RCC 7860 (cell line): Measurements from ENCODE around the gene CPT1B.
"Not testable (repeated sequence)": the region's sequence is repeated elsewhere in the genome, so short reads cannot be mapped to it uniquely, and the experiment has no call there.

Experiments
- DNase-seq: peaks from one replicate; pipeline ENCODE4 v3.0.0-alpha.2; 2015; ENCODE audit warnings: low spot score
- FAIRE-seq: peaks from 2 replicates; lab custom pipeline; 2012; peaks lifted over from hg19 to GRCh38; lab: Jason Lieb, UNC

Gene CPT1B

DNA sequence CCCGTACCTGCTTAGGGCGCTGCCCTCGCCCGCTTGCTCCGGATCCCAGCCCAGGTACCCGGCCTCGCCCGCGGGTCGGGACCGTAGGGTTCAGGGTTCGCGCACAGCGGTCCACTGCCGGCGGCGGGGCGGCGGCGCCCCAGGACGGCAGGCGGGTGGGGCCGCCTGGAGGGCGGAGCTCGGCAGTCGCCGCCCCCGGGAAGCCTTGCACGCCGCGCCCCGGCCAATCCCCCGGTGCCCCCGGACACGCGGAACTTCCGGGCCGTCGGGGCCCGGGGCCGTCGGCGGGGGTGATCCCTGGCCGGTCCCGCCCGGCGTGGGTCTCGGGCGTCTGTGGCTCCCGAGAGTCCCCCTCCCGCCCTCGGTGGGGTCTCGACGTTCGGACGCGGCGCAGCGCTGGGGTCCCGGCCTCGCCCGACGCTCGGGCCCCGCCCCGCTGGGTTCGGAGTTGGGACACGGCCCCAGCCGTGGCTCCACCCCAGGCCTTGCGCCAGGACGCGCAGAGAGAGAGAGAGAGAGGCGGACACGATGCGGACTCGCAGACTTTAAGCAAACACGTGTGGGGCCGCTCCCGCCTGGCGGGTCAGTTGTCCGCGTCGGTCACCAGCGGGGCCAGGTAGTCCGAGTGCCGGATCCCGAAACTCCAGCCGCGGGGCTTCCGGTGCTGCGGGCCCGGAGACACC, 48.2 kb downstream of the CPT1B start, which contains the start of gene TYMP:
Gene TYMP, minus strand, starts transcription at position 116 of the 683 bp plus-strand sequence. CDS start 303 bp downstream, outside the sequence.
- FAIRE-seq (no peak), DNase-seq (no peak)

DNA sequence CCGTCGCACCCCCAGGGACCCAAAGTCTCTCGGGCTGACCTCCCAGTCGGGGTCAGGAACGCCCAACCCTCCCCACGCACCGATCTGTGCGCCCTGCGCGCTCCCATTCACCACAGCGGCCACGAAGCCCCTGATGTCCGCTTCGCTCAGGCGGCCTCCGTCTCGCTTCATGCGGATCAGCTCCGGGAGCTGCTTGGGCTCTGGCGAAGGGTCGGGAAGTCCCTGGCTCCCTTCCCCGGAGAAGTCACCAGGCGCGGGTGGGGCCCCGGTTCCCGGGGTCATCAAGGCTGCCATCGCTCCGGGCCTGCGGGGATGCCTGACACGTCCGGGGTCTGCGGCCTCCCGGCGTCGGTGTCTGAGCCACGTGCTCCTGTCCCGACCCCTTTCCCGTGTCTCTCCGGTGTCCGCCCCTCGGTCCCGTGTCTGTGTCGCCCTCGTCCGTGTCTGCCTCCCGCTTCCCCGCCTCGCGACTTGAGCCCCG, 48.8 kb downstream of the CPT1B start:
- no peak for DNase-seq
- FAIRE-seq = no peak

DNA sequence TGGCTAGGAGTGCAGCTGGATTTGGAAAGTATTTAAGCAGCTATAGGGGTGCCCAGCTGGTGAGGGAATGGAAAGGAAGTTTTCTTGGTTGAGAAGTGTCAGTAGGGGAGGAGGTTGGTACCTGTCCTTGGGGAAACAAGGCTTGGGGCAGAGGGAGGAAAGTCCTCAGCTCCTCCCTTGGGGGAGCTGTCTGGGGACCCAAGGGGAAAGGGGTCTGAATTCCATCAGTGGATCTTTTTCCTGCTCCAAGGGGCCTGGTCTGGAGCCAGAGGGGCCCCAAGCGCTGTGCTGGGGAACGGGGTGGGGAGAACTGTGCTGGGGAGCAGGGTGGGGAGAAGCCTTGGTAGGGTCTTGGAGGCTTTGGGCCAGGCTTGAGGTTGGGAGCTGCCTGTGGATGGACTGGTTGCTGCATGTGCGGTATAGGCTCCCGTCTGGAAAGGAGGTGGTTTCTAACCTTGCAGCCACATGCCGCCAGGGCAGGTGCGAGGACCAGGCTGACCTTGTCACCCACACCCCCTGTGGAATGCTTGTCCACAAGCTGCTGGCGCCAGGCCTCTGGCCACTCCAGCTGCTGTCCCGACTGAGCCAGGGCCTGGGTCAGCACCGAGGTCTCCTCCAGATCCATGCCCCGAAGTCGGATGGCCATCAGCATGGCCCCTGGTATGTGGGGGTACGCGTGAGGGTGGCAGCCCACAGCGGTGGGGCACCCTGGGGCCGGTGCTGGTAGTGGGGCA, 49.4 kb downstream of the CPT1B start:
- FAIRE-seq = no peak
- DNase-seq = no peak

DNA sequence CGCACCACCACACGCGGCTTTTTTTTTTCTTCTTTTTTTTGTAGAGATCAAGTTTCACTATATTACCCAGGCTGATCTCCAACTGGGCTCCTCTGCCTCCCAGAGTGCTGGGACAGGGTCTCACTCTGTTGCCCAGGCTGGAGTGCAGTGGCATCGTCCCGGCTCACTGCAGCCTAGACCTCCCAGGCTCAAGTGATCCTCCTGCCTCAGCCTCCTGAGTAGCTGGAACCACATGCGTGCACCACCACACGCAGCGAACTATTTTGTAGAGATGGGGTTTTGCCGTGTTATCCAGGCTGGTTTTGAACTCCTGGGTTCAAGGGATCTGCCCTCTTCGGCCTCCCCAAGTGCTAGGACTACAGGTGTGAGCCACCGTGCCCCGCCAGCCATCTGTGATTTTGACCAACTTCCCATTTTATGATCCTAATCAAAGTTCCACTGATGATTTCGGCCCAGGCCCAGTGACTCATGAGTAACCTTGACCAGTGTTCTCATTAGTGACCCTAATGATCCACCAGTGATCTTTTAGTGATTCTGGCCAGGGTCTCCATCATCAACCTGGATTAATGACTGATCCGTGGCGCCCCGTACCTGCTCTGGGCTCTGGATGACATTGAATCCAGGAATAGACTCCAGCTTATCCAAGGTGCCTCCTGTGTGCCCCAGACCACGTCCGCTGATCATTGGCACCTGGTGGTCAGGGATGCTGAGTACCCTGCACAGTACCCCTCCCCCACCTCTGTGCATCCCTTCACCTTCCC, 50.1 kb downstream of the CPT1B start:
- no peak for FAIRE-seq

DNA sequence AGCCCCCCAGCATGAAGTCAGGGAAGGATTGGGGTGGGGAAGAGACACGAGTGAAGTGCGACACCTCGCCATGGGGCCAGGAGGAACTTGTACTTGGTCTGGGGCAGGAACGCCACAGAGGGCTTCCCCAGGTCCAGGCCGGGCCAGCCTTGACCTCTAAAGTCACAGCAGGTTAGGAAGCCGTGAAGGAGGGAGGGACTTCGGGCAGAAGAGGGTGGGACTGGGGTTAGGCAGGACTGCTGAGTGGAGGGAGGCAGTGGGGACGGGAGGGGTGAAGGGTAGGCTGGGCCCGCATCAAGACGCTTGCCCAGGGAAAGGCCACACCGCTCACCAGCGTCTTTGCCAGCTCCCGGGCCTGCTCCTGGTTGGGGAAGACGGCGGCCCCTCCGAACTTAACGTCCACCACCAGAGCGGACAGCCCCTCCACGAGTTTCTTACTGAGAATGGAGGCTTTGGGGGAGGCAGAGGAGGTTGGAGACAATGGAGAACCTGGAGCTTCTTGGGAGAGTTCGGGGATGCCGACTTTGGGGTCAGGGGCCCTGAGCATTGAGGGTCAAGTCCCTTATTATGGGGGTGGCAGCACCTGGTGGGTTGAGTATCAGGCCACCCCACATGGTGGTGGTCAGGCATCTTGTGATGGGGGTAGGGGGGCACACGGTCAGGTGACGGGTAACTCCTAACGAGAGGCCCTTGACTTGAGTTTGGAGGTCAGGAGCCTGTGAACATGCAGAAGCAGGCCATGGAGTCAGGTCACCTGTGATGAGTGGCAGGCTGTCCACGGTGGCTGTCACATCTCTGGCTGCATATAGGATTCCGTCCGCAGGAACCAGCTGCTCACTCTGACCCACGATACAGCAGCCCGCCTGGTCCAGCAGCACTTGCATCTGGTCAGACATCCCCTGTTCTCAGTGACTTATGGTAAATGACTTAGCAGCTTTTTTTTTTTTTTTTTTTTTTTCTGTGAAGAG, 51.1 kb downstream of the CPT1B start:
- FAIRE-seq (no peak), DNase-seq (peak; percentile 25)

More for the DNA sequence above, 50.1 kb downstream of the CPT1B start:
- no peak for DNase-seq

DNA sequence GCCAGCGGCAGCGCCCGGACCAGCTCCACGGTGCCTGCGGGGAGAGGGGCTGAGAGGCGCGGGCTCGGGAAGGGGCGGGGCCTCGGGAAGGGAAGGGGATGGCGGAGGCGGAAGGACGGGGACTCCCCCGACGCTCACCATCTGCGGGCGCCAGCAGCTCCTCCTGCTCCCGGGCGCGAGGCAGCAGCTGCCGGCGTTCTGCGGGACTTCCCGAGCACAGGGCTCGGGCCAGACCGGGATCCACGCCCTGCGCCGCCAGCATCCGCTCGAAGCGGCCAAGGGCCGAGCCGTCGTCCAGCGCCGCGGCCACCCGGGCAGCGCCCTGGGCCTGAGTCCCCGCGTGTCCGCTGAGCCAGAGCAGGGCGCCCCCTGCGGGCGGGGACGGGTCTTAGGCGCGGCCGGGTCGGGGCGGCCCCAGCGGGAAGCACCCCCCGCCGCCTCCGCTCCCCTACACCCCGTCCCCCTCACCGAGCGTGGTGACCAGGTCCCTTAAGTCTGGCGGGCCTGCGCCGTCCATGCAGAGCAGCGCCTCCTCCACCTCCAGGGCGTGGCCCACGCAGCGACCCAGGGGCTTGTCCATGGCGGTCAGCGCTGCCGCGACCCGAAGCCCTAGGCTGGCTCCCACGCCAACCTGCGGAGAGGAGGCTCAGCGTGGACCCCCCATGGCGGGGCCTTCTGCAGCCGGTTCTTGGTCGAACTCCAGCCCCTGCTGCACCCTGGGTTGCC, 52.0 kb downstream of the CPT1B start:
- DNase-seq (peak; percentile 51), FAIRE-seq (no peak)

DNA sequence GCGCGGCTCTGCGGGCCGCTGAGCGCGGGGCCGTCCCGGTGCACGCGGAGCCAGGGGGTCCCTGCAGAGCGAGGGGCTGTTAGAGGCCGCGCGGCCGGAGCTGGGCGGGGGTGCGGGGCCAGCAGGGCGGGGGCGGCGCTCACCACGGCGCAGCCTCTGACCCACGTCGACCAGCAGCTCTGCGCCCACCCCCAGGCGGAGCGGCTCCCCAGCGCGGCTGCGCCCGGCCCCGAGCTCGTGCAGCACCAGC, 52.4 kb downstream of the CPT1B start:
- DNase-seq (no peak), FAIRE-seq (no peak)

DNA sequence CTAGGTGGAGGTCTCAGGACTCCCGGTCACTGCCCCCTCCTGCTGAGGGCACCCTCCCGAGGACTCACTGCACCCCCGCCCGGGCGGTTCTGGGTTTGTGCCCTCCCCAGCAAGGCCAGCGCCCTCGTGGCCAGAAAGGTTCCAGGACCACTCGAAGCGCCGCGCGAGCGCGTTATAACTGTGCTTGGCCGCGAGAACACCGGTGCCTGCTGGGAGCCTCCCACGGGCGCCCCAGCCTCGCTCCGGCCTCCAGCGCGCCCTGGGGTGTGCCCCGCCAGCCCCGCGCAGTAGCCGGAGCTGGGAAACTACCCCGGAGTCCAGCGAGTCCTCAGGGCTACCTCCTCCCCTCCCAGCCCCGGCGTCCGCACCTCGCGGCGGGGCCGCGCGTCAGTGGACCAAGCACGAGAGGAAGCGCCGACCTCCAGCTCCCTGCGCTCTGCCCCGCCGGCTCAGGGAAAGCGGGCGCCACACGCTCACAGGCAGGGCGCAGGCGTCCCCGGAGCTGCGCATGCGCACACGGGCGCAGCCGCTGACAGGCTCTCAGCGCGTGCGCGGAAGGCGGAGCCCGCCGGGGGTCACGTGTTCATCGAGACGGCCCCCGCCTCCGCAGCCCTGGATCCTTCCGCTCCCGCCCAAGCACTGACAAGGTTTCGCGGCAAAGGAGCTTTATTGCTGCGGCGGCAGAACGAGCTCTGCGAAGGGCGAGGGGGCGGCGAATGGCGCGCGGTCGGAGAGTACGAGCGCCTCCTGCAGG, 52.9 kb downstream of the CPT1B start, which contains the start of gene SCO2:
Gene SCO2, minus strand, starts transcription at position 495 of the 754 bp plus-strand sequence. CDS start 1,187 bp downstream, outside the sequence.
- DNase-seq = peak; percentile 91
- FAIRE-seq = no peak

DNA sequence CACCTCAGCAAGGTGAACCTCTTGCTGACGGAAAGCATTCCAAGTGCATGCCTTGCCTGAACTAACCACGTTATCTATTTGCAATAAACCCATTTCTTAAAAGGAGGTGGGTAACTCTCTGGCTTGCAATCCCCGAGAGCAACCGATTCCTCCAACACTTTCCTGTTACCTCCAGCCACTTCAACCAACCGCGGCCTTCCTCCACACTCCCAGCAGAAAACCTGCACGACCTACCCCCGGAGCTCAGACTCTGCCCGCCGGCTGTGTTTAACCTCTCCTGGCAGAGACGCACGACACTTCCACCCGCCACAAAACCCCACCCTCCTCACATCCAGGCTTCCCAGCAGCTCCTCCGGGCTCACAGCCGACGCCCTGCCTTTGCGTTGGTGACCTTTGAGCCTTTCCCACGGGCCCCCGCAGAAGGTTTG, 53.5 kb downstream of the CPT1B start:
- DNase-seq = no peak
- FAIRE-seq = no peak

DNA sequence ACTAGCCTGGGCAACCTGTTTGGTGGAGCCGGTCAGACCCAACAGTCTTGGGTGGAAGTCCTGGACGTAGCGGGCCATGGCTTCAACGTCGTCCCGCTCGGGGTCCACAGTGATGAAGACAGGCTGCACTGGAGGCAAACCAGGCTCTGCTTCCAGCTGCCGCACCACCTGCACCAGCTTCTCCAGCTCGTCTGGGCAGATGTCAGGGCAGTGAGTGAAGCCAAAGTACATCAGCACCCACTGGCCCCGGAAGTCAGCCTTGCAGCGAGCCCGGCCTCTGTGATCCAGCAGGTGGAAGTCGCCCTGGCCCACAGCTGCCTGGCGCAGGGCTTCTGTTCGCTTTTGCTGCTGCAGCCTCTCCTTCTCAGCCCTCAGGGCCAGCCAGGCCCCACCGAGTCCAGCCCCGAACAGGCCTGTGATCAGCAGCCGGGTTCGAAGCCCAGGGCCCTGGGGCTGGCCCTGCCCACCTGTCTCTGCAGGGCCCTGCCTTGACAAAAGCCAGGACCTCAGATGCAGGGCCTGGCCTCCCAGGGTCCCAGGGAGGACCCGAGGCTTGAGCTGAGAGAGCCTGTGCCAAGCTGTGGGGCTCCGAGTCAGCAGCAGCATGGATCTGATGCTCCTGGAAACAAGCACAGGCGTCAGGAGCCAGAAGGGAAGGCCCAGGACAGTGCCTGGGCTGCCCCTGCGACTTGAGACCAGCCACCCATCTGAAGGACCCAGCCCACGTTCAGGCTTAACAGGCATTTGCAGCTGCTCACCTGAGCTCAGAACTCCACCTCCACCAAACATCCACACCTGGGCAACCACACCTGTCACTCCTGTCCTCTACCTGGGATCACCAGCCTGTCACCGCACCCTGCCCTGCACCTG, 54.2 kb downstream of the CPT1B start:
- FAIRE-seq = no peak
- DNase-seq = no peak

DNA sequence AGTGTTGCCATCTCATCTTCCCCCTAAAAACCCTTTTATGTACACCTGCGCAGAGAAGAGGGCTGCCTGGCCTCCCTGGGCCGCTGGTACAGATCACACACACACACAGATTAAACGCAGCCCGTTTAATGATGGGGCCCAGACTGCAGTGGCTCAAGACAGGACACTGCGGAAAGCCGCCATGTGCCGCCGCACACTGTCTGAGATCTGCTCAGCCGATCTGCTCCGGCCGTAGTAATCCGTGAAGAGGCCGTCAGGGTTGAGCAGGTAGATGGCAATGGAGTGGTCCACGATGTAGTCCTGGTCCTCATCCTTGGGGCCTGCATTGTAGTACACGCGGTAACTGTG, 54.8 kb downstream of the CPT1B start:
- FAIRE-seq = no peak
- no peak for DNase-seq

DNA sequence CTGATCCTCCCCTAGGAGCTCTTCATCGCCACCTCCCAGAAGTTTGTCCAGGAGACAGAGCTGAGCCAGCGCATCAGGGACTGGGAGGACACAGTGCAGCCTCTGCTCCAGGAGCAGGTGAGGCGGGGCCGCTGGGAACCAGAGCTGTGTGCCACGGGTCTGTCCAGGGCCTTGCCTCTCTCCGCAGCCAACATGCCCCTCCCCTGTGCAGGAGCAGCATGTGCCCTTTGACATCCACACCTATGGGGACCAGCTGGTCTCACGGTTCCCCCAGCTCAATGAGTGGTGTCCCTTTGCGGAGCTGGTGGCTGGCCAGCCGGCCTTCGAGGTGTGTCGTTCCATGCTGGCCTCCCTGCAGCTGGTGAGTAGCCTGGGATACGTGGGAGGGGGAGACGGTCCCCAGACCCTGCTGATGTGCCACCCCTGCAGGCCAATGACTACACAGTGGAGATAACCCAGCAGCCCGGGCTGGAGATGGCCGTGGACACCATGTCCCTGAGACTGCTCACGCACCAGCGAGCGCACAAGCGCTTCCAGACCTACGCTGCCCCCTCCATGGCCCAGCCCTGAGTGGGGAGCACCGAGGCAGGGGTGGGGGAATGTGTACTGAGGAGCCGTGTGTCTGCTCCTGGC, 55.3 kb downstream of the CPT1B start:
- FAIRE-seq (no peak), DNase-seq (no peak)

DNA sequence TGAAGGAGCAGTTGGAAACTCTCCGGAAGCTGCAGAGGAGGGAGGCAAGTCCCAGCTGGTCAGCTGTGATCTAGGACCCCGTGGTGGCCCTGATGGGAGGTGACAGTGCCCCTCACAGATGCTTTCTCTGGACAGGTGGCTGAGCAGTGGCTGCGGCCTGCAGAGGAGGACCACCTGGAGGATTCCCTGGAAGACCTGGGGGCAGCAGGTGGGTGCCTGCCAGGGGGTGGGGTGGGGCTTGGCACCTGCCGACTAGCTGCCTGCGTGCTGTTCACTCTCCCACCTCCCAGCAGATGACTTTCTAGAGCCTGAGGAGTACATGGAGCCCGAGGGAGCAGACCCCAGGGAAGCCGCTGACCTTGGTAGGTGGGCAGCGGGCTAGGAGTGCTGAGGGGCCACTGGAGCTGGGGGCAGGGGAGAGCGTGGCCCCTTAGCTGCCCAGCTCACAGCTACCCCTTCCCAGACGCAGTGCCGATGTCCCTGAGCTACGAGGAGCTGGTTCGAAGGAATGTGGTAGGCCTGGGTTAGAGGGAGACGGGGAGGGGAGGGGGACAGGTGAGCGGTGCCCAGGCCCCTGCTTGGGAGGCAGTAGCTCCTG, 55.9 kb downstream of the CPT1B start:
- no peak for DNase-seq
- no peak for FAIRE-seq

DNA sequence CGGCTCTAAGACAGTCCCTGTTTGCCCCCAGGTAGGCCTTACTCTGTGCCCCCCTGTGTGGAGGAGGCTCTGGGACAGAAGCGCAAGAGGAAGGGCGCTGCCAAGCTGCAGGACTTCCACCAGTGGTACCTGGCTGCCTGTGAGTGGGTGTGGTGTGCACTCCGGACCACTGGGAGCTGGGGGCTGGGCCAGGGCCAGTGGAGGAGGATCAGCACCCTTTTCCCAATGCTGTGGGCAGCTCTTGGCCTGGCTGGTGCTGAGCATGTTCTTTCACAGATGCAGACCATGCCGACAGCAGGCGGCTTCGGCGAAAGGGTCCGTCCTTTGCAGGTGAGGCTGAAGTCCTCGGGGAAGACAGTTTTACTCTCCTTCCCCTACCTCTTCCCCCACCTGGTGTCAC, 56.5 kb downstream of the CPT1B start:
- FAIRE-seq = no peak
- no peak for DNase-seq

DNA sequence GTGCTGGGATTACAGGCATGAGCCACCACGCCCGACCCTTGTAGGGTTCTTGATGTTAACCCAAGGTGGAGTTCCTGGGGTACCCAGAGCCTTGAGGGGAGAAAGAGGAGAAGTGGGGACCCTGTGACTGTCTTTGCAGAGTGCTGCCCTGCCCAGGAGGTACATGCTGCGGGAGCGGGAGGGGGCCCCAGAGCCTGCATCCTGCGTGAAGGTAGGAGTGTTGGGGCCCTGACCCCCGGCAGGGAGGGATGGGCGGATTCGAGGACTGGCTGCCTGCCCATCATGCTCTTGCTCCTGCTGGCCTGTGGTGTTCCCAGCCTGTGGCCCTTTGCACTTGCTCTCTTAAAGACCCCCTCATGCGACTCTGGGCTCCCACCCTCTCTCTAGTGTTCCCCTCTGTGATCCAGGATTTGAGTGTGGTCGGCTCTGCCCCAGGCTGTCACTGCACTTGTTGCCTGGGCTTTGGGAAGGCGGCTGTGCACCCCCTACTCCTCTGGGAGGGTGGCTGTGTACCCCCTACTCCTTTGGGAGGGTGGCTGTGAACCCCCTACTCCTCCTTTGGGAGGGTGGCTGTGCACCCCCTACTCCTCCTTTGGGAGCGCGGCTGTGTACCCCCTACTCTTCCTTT, 57.3 kb downstream of the CPT1B start:
- DNase-seq (no peak), FAIRE-seq (no peak)

DNA sequence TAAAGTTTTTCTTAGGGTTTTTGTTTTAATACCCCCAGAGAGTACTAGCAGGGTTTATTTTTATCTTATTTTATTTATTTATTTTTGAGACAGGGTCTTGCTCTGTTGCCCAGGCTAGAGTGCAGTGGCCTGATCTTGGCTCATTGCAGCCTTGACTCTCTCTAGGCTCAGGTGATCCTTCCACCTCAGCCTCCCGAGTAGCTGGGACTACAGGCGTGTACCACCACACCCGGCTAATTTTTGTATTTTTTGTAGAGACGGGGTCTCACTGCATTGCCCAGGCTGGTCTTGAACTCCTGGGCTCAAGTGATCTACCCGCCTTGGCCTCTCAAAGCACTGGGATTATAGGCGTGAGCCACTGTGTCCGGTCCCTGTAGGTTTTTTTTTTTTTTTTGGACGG, 58.0 kb downstream of the CPT1B start:
- FAIRE-seq, DNase-seq: not testable (repeated sequence)

DNA sequence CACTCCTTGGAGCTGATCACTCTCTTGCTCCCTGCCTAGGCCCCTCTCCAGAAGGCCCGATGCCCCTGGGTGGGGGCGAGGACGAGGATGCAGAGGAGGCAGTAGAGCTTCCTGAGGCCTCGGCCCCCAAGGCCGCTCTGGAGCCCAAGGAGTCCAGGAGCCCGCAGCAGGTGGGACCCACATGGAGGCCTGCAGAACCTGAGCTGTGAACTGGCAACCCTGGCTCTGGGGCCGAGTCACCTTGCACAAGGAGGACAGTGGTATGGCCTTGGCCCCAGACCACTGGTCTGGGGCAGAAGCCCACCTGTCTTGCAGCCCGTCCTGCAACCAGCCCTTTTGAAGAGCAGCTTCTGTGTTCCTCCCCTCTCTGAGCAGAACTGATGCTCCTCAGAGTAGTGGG, 59.1 kb downstream of the CPT1B start:
- FAIRE-seq (no peak), DNase-seq (no peak)
